SU-DHL-6 (cell line): ENCODE measurements around the gene RNF157.

ENCODE experiments used
- H2AFZ ChIP-seq: fragments of 200-600 bp; sonication (generic); 2 replicates; pipeline ENCODE4 v1.6.1; 2014; ENCODE audit warnings: low read depth, mild to moderate bottlenecking, moderate library complexity, mixed read lengths, antibody characterized with exemption, low read length; ENCODE audit not compliant: severe bottlenecking
- H3F3A ChIP-seq: fragments of 200-600 bp; shearing (Covaris generic); 2 replicates; pipeline ENCODE4 v1.6.0; 2016; ENCODE audit warnings: antibody characterized with exemption, mild to moderate bottlenecking; ENCODE audit not compliant: insufficient read depth
- H3K27ac ChIP-seq: fragments of 200-600 bp; sonication (generic); 2 replicates; pipeline ENCODE4 v1.5.1; 2016; ENCODE audit warnings: low read depth, mild to moderate bottlenecking, low read length, moderate library complexity, mixed read lengths
- H3K27me3 ChIP-seq: fragments of 200-600 bp; sonication (generic), shearing (Covaris generic); 2 replicates; pipeline ENCODE4 v1.6.0; 2014; ENCODE audit warnings: mild to moderate bottlenecking, low read length
- H3K36me3 ChIP-seq: fragments of 200-600 bp; sonication (generic); 2 replicates; pipeline ENCODE4 v1.6.1; 2014; ENCODE audit warnings: mild to moderate bottlenecking, low read length, mixed read lengths
- H3K4me2 ChIP-seq: fragments of 300-600, 200-600 bp; shearing (Covaris generic), sonication (generic); 2 replicates; pipeline ENCODE4 v1.6.0; 2014; ENCODE audit warnings: low read length, low read depth, mild to moderate bottlenecking; ENCODE audit not compliant: poor library complexity, severe bottlenecking
- H3K4me3 ChIP-seq: fragments of 200-600 bp; sonication (generic); 2 replicates; pipeline ENCODE4 v1.5.1; 2014; ENCODE audit warnings: antibody characterized with exemption, low read length, mild to moderate bottlenecking, mixed read lengths; ENCODE audit not compliant: insufficient read depth, poor library complexity, severe bottlenecking
- H3K79me2 ChIP-seq: fragments of 200-600 bp; sonication (generic); 2 replicates; pipeline ENCODE4 v1.6.1; 2014; ENCODE audit warnings: mild to moderate bottlenecking, low read length, moderate library complexity; ENCODE audit not compliant: insufficient read depth
- H3K9ac ChIP-seq: fragments of 200-600 bp; sonication (generic); 2 replicates; pipeline ENCODE4 v1.7.0; 2014; ENCODE audit warnings: mild to moderate bottlenecking, low read length
- H3K9me2 ChIP-seq: fragments of 200-600 bp; sonication (generic); replicated peaks from 2 replicates; pipeline ENCODE4 v1.6.1; 2014; ENCODE audit warnings: low read length; ENCODE audit not compliant: insufficient read depth
- H3K9me3 ChIP-seq: fragments of 200-600 bp; sonication (generic); 2 replicates; pipeline ENCODE4 v1.6.1; 2014; ENCODE audit warnings: low read length, mixed read lengths; ENCODE audit not compliant: insufficient read depth
- H4K20me1 ChIP-seq: fragments of 200-600 bp; sonication (generic); 2 replicates; pipeline ENCODE4 v1.6.1; 2014; ENCODE audit warnings: low read depth, mild to moderate bottlenecking, antibody characterized with exemption, low read length, moderate library complexity, mixed read lengths
- EZH2phosphoT487 ChIP-seq: fragments of 200-600 bp; sonication (generic), shearing (Covaris generic); conservative IDR thresholded peaks from 2 replicates; pipeline ENCODE4 v1.6.1; 2018; ENCODE audit warnings: mild to moderate bottlenecking, antibody characterized with exemption, low read length, moderate library complexity, mixed read lengths
- TF ChIP-seq, protein P1 (sequence below): fragments of 200-600 bp; sonication (generic); IDR thresholded peaks from one replicate; pipeline ENCODE4 v1.5.1; 2017; ENCODE audit warnings: antibody characterized with exemption, mild to moderate bottlenecking, low read length, moderate library complexity; ENCODE audit not compliant: insufficient read depth, poor library complexity, severe bottlenecking

The RNF157 gene

DNA sequence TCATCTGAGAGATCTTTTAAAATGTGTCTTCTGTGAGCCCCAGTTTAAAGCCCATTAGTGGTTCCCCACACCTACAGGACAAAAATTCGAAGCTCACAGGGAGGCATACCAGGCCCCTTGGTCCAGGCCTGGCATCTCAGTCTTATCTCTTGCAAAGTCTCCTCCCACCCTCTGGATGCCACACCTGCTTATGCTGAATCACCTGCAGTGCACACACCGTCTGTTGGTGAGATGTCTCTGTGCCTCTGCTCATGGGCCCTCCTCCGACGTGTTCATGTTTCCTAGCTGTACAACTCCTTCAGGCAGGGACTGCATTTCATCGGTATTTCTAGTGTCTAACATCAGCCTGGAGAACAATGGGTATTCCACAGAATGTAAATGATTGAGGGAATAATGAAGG is 41.6 kb downstream of the RNF157 start:
- no peak overlapping the region for H2AFZ ChIP-seq
- no peaks in the 10 kb centered on the region for H3K9me3 ChIP-seq
- H3F3A ChIP-seq, result no peaks in the 10 kb centered on the region
- no peaks in the 10 kb centered on the region for H3K27me3 ChIP-seq
- H3K36me3 ChIP-seq, result no peaks in the 10 kb centered on the region
- TF ChIP-seq, protein P1, sequence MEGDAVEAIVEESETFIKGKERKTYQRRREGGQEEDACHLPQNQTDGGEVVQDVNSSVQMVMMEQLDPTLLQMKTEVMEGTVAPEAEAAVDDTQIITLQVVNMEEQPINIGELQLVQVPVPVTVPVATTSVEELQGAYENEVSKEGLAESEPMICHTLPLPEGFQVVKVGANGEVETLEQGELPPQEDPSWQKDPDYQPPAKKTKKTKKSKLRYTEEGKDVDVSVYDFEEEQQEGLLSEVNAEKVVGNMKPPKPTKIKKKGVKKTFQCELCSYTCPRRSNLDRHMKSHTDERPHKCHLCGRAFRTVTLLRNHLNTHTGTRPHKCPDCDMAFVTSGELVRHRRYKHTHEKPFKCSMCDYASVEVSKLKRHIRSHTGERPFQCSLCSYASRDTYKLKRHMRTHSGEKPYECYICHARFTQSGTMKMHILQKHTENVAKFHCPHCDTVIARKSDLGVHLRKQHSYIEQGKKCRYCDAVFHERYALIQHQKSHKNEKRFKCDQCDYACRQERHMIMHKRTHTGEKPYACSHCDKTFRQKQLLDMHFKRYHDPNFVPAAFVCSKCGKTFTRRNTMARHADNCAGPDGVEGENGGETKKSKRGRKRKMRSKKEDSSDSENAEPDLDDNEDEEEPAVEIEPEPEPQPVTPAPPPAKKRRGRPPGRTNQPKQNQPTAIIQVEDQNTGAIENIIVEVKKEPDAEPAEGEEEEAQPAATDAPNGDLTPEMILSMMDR, result no peak
- no peak for TF ChIP-seq EZH2phosphoT487
- H3K27ac ChIP-seq, result no peak overlapping the region
- no peak overlapping the region for H3K4me2 ChIP-seq
- H4K20me1 ChIP-seq, result no peaks in the 10 kb centered on the region
- H3K4me3 ChIP-seq, result no peak overlapping the region
- H3K9me2 ChIP-seq, result no peaks in the 10 kb centered on the region
- no peaks in the 10 kb centered on the region for H3K79me2 ChIP-seq
- no peak overlapping the region for H3K9ac ChIP-seq

DNA sequence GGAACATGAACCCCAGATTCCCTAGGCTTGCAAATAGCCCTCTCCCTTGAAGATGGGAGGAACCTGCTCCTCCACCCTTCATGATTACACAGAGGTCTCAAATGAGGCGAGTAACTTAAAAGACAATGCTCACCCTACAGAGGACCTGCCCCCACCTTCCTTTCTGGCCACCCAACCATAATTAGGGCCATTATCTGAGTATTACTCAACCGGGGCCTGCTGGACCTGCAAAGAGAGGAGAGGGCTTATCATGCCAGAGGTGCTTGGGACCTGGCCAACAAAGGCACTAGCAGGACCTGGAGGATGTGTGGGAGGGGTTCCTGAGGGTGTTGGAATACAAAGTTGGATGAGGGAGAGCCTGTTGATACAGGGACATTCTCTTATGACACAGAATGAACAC is 42.4 kb downstream of the RNF157 start:
- Histone ChIP-seq H3K9me3 (no peaks in the 10 kb centered on the region), H3K27me3 (no peaks in the 10 kb centered on the region), H3K9ac (no peak overlapping the region), H3K79me2 (no peaks in the 10 kb centered on the region), H3K4me3 (no peak overlapping the region), H3K27ac (no peak overlapping the region), H4K20me1 (no peaks in the 10 kb centered on the region), H3K9me2 (no peaks in the 10 kb centered on the region), H3F3A (no peaks in the 10 kb centered on the region), H3K36me3 (no peaks in the 10 kb centered on the region), H2AFZ (no peak overlapping the region), H3K4me2 (no peak overlapping the region)
- TF ChIP-seq EZH2phosphoT487, result no peak
- TF ChIP-seq, protein P1, result no peak

DNA sequence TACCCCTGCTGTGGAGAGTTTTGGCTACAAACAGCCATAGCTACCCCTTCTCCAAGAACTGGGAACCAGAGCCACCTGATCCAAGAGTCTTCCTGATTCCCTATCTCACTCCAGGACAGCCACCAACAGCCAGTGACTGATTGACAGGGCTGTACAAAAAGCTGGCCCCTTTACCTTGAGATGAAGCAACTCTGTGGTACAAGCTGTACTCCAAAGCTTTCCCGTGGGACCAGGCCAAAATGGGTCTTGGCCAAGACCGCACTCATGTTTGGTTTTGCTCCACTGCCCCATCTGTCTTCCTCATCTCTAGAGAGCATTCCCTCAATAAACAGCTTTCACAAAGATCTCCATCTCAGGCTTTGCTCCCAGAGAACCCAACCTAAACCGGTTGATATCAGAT is 43.6 kb downstream of the RNF157 start:
- Histone ChIP-seq H3K9me3 (no peaks in the 10 kb centered on the region), H3K9ac (no peak overlapping the region), H2AFZ (no peak overlapping the region), H3F3A (0 out of 2 replicates have a peak, but pooled peaks cover 6% of the 10 kb centered on the region), H3K27ac (no peak overlapping the region), H3K36me3 (no peaks in the 10 kb centered on the region), H3K27me3 (no peaks in the 10 kb centered on the region), H3K79me2 (no peaks in the 10 kb centered on the region), H4K20me1 (no peaks in the 10 kb centered on the region), H3K9me2 (no peaks in the 10 kb centered on the region), H3K4me3 (no peak overlapping the region), H3K4me2 (no peak overlapping the region)
- TF ChIP-seq, protein P1, result no peak
- TF ChIP-seq EZH2phosphoT487, result no peak
